ENCODE data around the gene ME3. TPM values are rescaled to one million over a fixed set of nuclear protein-coding genes. Genes with fewer than 3 reads are reported as not detected.

Gene ME3
- total RNA-seq, 3 donors from 2014 or later (not counting 1 experiment from before 2014, with no cell fraction given) = 5.2 to 7.5 (median 6.9) TPM

DNA sequence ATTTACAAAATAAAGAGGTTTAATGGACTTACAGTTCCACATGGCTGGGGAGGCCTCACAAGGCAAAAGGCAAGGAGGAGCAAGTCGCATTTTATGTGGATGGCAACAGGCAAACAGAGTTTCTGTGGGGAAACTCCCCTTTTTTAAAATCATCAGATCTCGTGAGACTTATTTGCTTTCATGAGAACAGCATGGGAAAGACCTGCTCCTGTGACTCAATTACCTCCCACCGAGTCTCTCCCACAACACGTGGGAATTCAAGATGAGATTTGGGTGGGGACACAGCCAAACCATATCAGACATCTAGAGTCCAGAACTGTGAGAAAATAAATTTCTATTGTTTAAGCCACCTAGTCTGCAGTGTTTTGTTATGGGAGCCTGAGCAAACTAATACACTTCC is 80.8 kb downstream of the ME3 start:
- Histone ChIP-seq H3K9me3 (ENCODE audit: control insufficient read depth, insufficient read depth, low read length) (no peaks in the 10 kb centered on the region), H3K4me3 (ENCODE audit: low read length) (no peak overlapping the region), H3K4me1 (ENCODE audit: control insufficient read depth, insufficient read depth, low read length) (peaks cover 9% of the 10 kb centered on the region), H3K36me3 (ENCODE audit: control insufficient read depth, insufficient read depth, low read length) (no peaks in the 10 kb centered on the region), H3K27me3 (ENCODE audit: control insufficient read depth, insufficient read depth, low read length) (no peaks in the 10 kb centered on the region), H3K27ac (ENCODE audit: low read length) (no peak overlapping the region)
- intact Hi-C loops (cut with micrococcal nuclease) = no loop called here
- H3K27ac Mint-ChIP-seq = no peak overlapping the region
- peaks cover 0 to 6% of the 10 kb centered on the region in 2 donors for H3K27me3 Mint-ChIP-seq (ENCODE audit: low read depth in 2 of 2)
- no peaks in the 10 kb centered on the region for H3K36me3 Mint-ChIP-seq
- TF ChIP-seq, protein P1, sequence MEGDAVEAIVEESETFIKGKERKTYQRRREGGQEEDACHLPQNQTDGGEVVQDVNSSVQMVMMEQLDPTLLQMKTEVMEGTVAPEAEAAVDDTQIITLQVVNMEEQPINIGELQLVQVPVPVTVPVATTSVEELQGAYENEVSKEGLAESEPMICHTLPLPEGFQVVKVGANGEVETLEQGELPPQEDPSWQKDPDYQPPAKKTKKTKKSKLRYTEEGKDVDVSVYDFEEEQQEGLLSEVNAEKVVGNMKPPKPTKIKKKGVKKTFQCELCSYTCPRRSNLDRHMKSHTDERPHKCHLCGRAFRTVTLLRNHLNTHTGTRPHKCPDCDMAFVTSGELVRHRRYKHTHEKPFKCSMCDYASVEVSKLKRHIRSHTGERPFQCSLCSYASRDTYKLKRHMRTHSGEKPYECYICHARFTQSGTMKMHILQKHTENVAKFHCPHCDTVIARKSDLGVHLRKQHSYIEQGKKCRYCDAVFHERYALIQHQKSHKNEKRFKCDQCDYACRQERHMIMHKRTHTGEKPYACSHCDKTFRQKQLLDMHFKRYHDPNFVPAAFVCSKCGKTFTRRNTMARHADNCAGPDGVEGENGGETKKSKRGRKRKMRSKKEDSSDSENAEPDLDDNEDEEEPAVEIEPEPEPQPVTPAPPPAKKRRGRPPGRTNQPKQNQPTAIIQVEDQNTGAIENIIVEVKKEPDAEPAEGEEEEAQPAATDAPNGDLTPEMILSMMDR (IDR thresholded peaks at IDR 0.05) = no peak
- ATAC-seq = no peak
- H3K9me3 Mint-ChIP-seq = no peaks in the 10 kb centered on the region
- peaks cover 14% of the 10 kb centered on the region in 2 donors for H3K4me1 Mint-ChIP-seq
- WGBS (ENCODE audit: insufficient coverage) = 80% methylated on average over 4 of the region's 4 CpGs
- DNase-seq = no peak
- H3K4me3 Mint-ChIP-seq = no peak overlapping the region

DNA sequence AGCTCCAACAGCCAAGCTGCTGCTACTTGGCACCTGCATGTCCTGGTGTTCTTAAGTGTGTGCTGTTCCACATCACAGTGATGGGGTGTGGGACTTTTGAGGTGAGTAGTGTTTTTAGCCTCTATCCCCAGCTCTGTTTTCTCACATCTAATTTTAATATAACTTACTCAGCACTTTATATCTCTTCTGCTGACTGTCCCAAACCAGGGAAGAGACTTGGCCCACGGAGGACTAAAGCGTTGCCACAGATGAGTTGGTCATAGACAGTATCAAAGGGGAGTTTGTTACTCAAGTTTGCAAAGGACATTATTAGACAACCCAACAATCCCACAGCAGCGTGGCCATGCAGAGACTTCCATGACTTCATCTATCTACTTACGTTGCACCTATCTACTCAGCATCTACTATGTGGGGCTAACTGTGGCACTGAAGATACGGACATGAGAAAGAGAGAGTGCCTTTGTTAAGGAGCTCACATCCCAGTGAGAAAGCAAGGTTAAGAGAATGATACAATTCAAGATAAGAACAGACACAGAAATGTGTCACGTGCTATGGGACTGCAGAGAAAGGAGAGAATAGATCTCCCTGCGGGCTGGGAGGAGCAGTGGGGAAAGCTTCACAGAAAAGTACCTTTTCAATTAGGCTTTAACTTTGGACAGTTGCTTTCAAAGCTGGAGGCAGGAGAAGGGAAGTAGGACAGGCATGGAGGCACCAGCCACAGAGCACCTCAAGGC is 82.4 kb downstream of the ME3 start:
- Histone ChIP-seq H3K9me3 (ENCODE audit: control insufficient read depth, insufficient read depth, low read length) (no peaks in the 10 kb centered on the region), H3K27me3 (ENCODE audit: control insufficient read depth, insufficient read depth, low read length) (no peaks in the 10 kb centered on the region), H3K4me3 (ENCODE audit: low read length) (no peak overlapping the region), H3K27ac (ENCODE audit: low read length) (no peak overlapping the region), H3K4me1 (ENCODE audit: control insufficient read depth, insufficient read depth, low read length) (peaks cover 9% of the 10 kb centered on the region), H3K36me3 (ENCODE audit: control insufficient read depth, insufficient read depth, low read length) (no peaks in the 10 kb centered on the region)
- ATAC-seq (no peak), DNase-seq (no peak)
- H3K4me1 Mint-ChIP-seq = peaks cover 14% of the 10 kb centered on the region in 2 donors
- no peak overlapping the region for H3K27ac Mint-ChIP-seq
- peaks cover 0 to under 1% of the 10 kb centered on the region in 2 donors for H3K27me3 Mint-ChIP-seq (ENCODE audit: low read depth in 2 of 2)
- TF ChIP-seq, protein P1 (IDR thresholded peaks at IDR 0.05) = no peak
- WGBS (ENCODE audit: insufficient coverage) = 88% methylated on average over 7 of the region's 7 CpGs
- no peaks in the 10 kb centered on the region for H3K9me3 Mint-ChIP-seq
- no peak overlapping the region for H3K4me3 Mint-ChIP-seq
- intact Hi-C loops (cut with micrococcal nuclease) = no loop called here
- no peaks in the 10 kb centered on the region for H3K36me3 Mint-ChIP-seq

GRCh38 chr11:86589204-86589603 is 83.2 kb downstream of the ME3 start:
- Histone ChIP-seq H3K36me3 (ENCODE audit: control insufficient read depth, insufficient read depth, low read length) (no peaks in the 10 kb centered on the region), H3K27me3 (ENCODE audit: control insufficient read depth, insufficient read depth, low read length) (no peaks in the 10 kb centered on the region)
- TF ChIP-seq, protein P1 (IDR thresholded peaks at IDR 0.05) = no peak

More at GRCh38 chr11:86589204-86589603, 83.2 kb downstream of the ME3 start:
- H3K27ac Mint-ChIP-seq = no peak overlapping the region
- H3K4me3 Mint-ChIP-seq = no peak overlapping the region
- H3K36me3 Mint-ChIP-seq = no peaks in the 10 kb centered on the region
- H3K9me3 ChIP-seq (ENCODE audit: control insufficient read depth, insufficient read depth, low read length) = no peaks in the 10 kb centered on the region
- no peaks in the 10 kb centered on the region for H3K27me3 Mint-ChIP-seq (ENCODE audit: low read depth in 2 of 2)
- no peaks in the 10 kb centered on the region for H3K9me3 Mint-ChIP-seq
- no peak overlapping the region for H3K27ac ChIP-seq (ENCODE audit: low read length)
- intact Hi-C loops (cut with micrococcal nuclease) = no loop called here
- ATAC-seq (no peak), DNase-seq (no peak)
- peaks cover 9% of the 10 kb centered on the region for H3K4me1 ChIP-seq (ENCODE audit: control insufficient read depth, insufficient read depth, low read length)
- H3K4me1 Mint-ChIP-seq = peaks cover 14% of the 10 kb centered on the region in 2 donors
- H3K4me3 ChIP-seq (ENCODE audit: low read length) = no peak overlapping the region
